ENCODE data around the gene OR5T3. TPM values are rescaled to one million over a fixed set of nuclear protein-coding genes. Genes with fewer than 3 reads are reported as not detected.

The OR5T3 gene
- total and polyA plus RNA-seq, 2 donors (not counting 3 experiments of a cell fraction or from before 2014, with no cell fraction given) = not detected

- POLR2A ChIA-PET = no interaction called here
- Histone ChIP-seq H3K27ac (ENCODE audit: insufficient read depth, low read depth, low read length) (no peak overlapping the region), H3K79me2 (ENCODE audit: control insufficient read depth, insufficient read depth, low read length) (no peaks in the 10 kb centered on the region), H3K9me3 (replicated peaks; ENCODE audit: control insufficient read depth, insufficient read depth, low read length) (no peaks in the 10 kb centered on the region), H3K27me3 (ENCODE audit: control insufficient read depth in 2 of 2, insufficient read depth in 2 of 2, low read length in 2 of 2) (no peaks in the 10 kb centered on the region), H3K4me2 (ENCODE audit: insufficient read depth, low read length) (no peak overlapping the region), H3K9ac (replicated peaks; ENCODE audit: extremely low read depth, insufficient read depth, low read length) (no peak overlapping the region), H2AFZ (ENCODE audit: low read depth, low read length) (no peak overlapping the region), H3K9me1 (replicated peaks; ENCODE audit: control insufficient read depth, extremely low read depth, insufficient read depth, low read length) (no peaks in the 10 kb centered on the region), H3K4me1 (ENCODE audit: control insufficient read depth, extremely low read depth, insufficient read depth, low read length) (no peaks in the 10 kb centered on the region), H3K36me3 (ENCODE audit: control insufficient read depth in 2 of 2, extremely low read depth in 1 of 2, insufficient read depth in 2 of 2, low read length in 2 of 2) (no peaks in the 10 kb centered on the region), H3K4me3 (replicated peaks in 1 of 3; ENCODE audit: insufficient read depth in 1 of 3, low read depth in 1 of 3, low read length in 3 of 3) (no peak overlapping the region), H4K20me1 (replicated peaks; ENCODE audit: control insufficient read depth, extremely low read depth, insufficient read depth, low read length) (no peaks in the 10 kb centered on the region)
- TF ChIP-seq CTCF (IDR thresholded peaks at IDR 0.05; ENCODE audit: extremely low read depth in 1 of 2, insufficient read depth in 1 of 2, low read depth in 1 of 2, low read length in 2 of 2) (no peak), MAX (IDR thresholded peaks at IDR 0.05; ENCODE audit: insufficient read depth, insufficient read length) (no peak), POLR2A (IDR thresholded peaks at IDR 0.05; ENCODE audit: low read depth, low read length) (no peak), MYC (IDR thresholded peaks at IDR 0.05; ENCODE audit: low read depth, low read length) (no peak), EZH2 (IDR thresholded peaks at IDR 0.05; ENCODE audit: borderline replicate concordance, low read depth, low read length, severe bottlenecking) (no peak), GATA2 (IDR thresholded peaks at IDR 0.05; ENCODE audit: insufficient read depth, insufficient read length, low read depth, low read length) (no peak), FOS (IDR thresholded peaks at IDR 0.05; ENCODE audit: borderline replicate concordance, insufficient read depth, low read length) (no peak), JUN (IDR thresholded peaks at IDR 0.05; ENCODE audit: borderline replicate concordance, insufficient read depth, insufficient read length, low read depth) (no peak)
- BruUV-seq (replicated peaks) = no TSS peak
- dilution Hi-C loops (cut with MboI; ENCODE audit: extremely low pct_ligation_motif_present, low sequenced_read_pairs) (no loop called here), intact Hi-C loops (cut with micrococcal nuclease) (no loop called here)
- DNase-seq (ENCODE audit: low read depth, low spot score) (no peak), FAIRE-seq (no peak)
- CTCF ChIA-PET = no interaction called here
These were observed 19.0 kb downstream of the OR5T3 start for GRCh38 chr11:56271092-56271491.

All from endothelial cell of umbilical vein (primary cell).